ENCODE data around the gene FAM149A. TPM values are rescaled to one million over a fixed set of nuclear protein-coding genes. Genes with fewer than 3 reads are reported as not detected.

The FAM149A gene
- total and polyA plus RNA-seq, 2 donors (not counting 3 experiments of a cell fraction or from before 2014, with no cell fraction given) = 0.08 to 0.20 TPM

DNA sequence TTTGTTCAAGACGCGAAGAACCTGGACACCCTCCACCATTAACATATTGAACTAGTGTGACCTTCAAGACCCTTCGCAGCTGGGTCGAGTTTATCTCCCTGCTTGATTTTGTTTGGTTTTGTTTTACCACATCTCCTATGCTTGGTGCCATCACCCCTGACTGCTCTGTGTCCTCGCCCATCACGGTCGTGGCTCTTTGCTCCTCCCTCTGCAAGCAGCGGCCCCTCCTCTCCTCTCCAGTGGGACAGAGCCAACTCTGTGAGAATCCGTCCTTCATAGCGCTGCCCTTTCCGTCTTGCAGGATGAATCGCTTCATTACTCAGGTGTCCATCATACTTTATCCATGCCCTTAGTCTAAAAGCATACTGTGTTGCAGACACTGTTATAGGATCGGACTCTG, 9.1 kb upstream of the FAM149A start:
- H3K36me3 ChIP-seq (ENCODE audit: control insufficient read depth in 2 of 2, extremely low read depth in 1 of 2, insufficient read depth in 2 of 2, low read length in 2 of 2) = no peaks in the 10 kb centered on the region
- TF ChIP-seq, protein P1, sequence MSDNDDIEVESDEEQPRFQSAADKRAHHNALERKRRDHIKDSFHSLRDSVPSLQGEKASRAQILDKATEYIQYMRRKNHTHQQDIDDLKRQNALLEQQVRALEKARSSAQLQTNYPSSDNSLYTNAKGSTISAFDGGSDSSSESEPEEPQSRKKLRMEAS (IDR thresholded peaks at IDR 0.05; ENCODE audit: insufficient read depth, insufficient read length) = no peak
- TF ChIP-seq, protein P2, sequence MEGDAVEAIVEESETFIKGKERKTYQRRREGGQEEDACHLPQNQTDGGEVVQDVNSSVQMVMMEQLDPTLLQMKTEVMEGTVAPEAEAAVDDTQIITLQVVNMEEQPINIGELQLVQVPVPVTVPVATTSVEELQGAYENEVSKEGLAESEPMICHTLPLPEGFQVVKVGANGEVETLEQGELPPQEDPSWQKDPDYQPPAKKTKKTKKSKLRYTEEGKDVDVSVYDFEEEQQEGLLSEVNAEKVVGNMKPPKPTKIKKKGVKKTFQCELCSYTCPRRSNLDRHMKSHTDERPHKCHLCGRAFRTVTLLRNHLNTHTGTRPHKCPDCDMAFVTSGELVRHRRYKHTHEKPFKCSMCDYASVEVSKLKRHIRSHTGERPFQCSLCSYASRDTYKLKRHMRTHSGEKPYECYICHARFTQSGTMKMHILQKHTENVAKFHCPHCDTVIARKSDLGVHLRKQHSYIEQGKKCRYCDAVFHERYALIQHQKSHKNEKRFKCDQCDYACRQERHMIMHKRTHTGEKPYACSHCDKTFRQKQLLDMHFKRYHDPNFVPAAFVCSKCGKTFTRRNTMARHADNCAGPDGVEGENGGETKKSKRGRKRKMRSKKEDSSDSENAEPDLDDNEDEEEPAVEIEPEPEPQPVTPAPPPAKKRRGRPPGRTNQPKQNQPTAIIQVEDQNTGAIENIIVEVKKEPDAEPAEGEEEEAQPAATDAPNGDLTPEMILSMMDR (IDR thresholded peaks at IDR 0.05; ENCODE audit: extremely low read depth in 1 of 2, insufficient read depth in 1 of 2, low read depth in 1 of 2, low read length in 2 of 2) = no peak
- TF ChIP-seq GATA2 (IDR thresholded peaks at IDR 0.05; ENCODE audit: insufficient read depth, insufficient read length, low read depth, low read length) (no peak), JUN (IDR thresholded peaks at IDR 0.05; ENCODE audit: borderline replicate concordance, insufficient read depth, insufficient read length, low read depth) (no peak)
- no peak overlapping the region for H3K9ac ChIP-seq (replicated peaks; ENCODE audit: extremely low read depth, insufficient read depth, low read length)
- no peaks in the 10 kb centered on the region for H3K4me1 ChIP-seq (ENCODE audit: control insufficient read depth, extremely low read depth, insufficient read depth, low read length)
- dilution Hi-C loops (cut with MboI; ENCODE audit: extremely low pct_ligation_motif_present, low sequenced_read_pairs) (no loop called here), intact Hi-C loops (cut with micrococcal nuclease) (no loop called here)
- H3K4me3 ChIP-seq (replicated peaks in 1 of 3; ENCODE audit: insufficient read depth in 1 of 3, low read depth in 1 of 3, low read length in 3 of 3) = no peak overlapping the region
- H3K27me3 ChIP-seq (ENCODE audit: control insufficient read depth in 2 of 2, insufficient read depth in 2 of 2, low read length in 2 of 2) = no peaks in the 10 kb centered on the region
- DNase-seq (ENCODE audit: low read depth, low spot score) = no peak
- H3K9me1 ChIP-seq (replicated peaks; ENCODE audit: control insufficient read depth, extremely low read depth, insufficient read depth, low read length) = no peaks in the 10 kb centered on the region
- no peak overlapping the region for H3K27ac ChIP-seq (ENCODE audit: insufficient read depth, low read depth, low read length)
- no TSS peak for BruUV-seq (replicated peaks)
- H3K4me2 ChIP-seq (ENCODE audit: insufficient read depth, low read length) = no peak overlapping the region
- H3K79me2 ChIP-seq (ENCODE audit: control insufficient read depth, insufficient read depth, low read length) = no peaks in the 10 kb centered on the region
- H4K20me1 ChIP-seq (replicated peaks; ENCODE audit: control insufficient read depth, extremely low read depth, insufficient read depth, low read length) = no peaks in the 10 kb centered on the region
- FAIRE-seq = no peak
- CTCF ChIA-PET = no interaction called here
- H2AFZ ChIP-seq (ENCODE audit: low read depth, low read length) = no peak overlapping the region
- no peaks in the 10 kb centered on the region for H3K9me3 ChIP-seq (replicated peaks; ENCODE audit: control insufficient read depth, insufficient read depth, low read length)
- POLR2A ChIA-PET = no interaction called here

DNA sequence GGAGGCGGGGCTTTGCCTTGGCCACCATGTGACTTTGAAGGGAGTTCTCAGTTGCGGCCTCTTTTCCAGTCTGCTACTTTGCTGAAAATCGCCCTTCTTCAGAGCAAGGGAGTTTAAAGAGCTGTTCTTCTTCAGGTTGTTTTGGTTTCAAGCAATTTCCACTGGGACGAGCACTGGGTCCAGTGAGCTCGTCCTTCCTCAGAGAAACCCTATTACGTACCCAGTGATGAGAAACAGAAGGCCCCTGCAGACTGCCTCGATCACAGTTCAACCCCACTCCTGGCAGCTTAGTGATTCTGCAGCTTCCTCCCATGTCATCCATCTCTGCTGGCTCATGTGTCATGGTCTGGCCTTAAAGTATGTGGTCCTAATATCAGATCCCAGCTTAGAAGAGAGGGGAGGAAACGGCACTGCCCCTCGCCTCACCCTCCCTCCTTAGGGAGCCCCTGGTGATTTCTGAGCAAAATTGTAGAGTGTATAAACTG, 7.8 kb upstream of the FAM149A start:
- dilution Hi-C loops (cut with MboI; ENCODE audit: extremely low pct_ligation_motif_present, low sequenced_read_pairs) = no loop called here
- Histone ChIP-seq H3K4me1 (ENCODE audit: control insufficient read depth, extremely low read depth, insufficient read depth, low read length) (no peaks in the 10 kb centered on the region), H3K36me3 (ENCODE audit: control insufficient read depth in 2 of 2, extremely low read depth in 1 of 2, insufficient read depth in 2 of 2, low read length in 2 of 2) (no peaks in the 10 kb centered on the region), H3K9ac (replicated peaks; ENCODE audit: extremely low read depth, insufficient read depth, low read length) (no peak overlapping the region), H3K4me2 (ENCODE audit: insufficient read depth, low read length) (no peak overlapping the region), H4K20me1 (replicated peaks; ENCODE audit: control insufficient read depth, extremely low read depth, insufficient read depth, low read length) (no peaks in the 10 kb centered on the region), H3K4me3 (replicated peaks in 1 of 3; ENCODE audit: insufficient read depth in 1 of 3, low read depth in 1 of 3, low read length in 3 of 3) (no peak overlapping the region), H3K9me1 (replicated peaks; ENCODE audit: control insufficient read depth, extremely low read depth, insufficient read depth, low read length) (no peaks in the 10 kb centered on the region), H3K79me2 (ENCODE audit: control insufficient read depth, insufficient read depth, low read length) (no peaks in the 10 kb centered on the region), H3K9me3 (replicated peaks; ENCODE audit: control insufficient read depth, insufficient read depth, low read length) (no peaks in the 10 kb centered on the region), H2AFZ (ENCODE audit: low read depth, low read length) (no peak overlapping the region), H3K27me3 (ENCODE audit: control insufficient read depth in 2 of 2, insufficient read depth in 2 of 2, low read length in 2 of 2) (no peaks in the 10 kb centered on the region), H3K27ac (ENCODE audit: insufficient read depth, low read depth, low read length) (no peak overlapping the region)
- no peak for FAIRE-seq
- BruUV-seq (replicated peaks) = no TSS peak
- CTCF ChIA-PET = no interaction called here
- no peak for DNase-seq (ENCODE audit: low read depth, low spot score)
- no peak for TF ChIP-seq JUN (IDR thresholded peaks at IDR 0.05; ENCODE audit: borderline replicate concordance, insufficient read depth, insufficient read length, low read depth)
- TF ChIP-seq, protein P2 (IDR thresholded peaks at IDR 0.05; ENCODE audit: extremely low read depth in 1 of 2, insufficient read depth in 1 of 2, low read depth in 1 of 2, low read length in 2 of 2) = no peak
- TF ChIP-seq EZH2 (IDR thresholded peaks at IDR 0.05; ENCODE audit: borderline replicate concordance, low read depth, low read length, severe bottlenecking) = no peak
- no peak for TF ChIP-seq FOS (IDR thresholded peaks at IDR 0.05; ENCODE audit: borderline replicate concordance, insufficient read depth, low read length)
- no peak for TF ChIP-seq POLR2AphosphoS5 (IDR thresholded peaks at IDR 0.05; ENCODE audit: insufficient read depth, low read depth, low read length)
- no peak for TF ChIP-seq MYC (IDR thresholded peaks at IDR 0.05; ENCODE audit: low read depth, low read length)
- TF ChIP-seq, protein P1 (IDR thresholded peaks at IDR 0.05; ENCODE audit: insufficient read depth, insufficient read length) = no peak
- TF ChIP-seq GATA2 (IDR thresholded peaks at IDR 0.05; ENCODE audit: insufficient read depth, insufficient read length, low read depth, low read length) = no peak
- no peak for TF ChIP-seq POLR2A (IDR thresholded peaks at IDR 0.05; ENCODE audit: low read depth, low read length)
- intact Hi-C loops (cut with micrococcal nuclease) = no loop called here
- POLR2A ChIA-PET = no interaction called here

Measured in endothelial cell of umbilical vein (primary cell).